ENCODE results near the gene TRIM2.

GRCh38 chr4:153341575-153342090 is 137.4 kb downstream of the TRIM2 start:
- no peak for TF ChIP-seq CTCF (IDR thresholded peaks at IDR 0.05)
- TF ChIP-seq POLR2A (IDR thresholded peaks at IDR 0.05) = no peak
